Fibroblast of villous mesenchyme (primary cell): ENCODE measurements around the gene ZNF618. TPM values are rescaled to one million over a fixed set of nuclear protein-coding genes. Genes with fewer than 3 reads are reported as not detected.

Source experiments
- DNase-seq: peaks from one replicate; pipeline ENCODE4 v3.0.0-alpha.2; 2010; ENCODE audit warnings: low read depth
- H3K4me3 ChIP-seq: 2 replicates; pipeline ENCODE4 v1.5.1; 2011; ENCODE audit warnings: low read depth, mild to moderate bottlenecking, low read length
- total RNA-seq: library from RNA; depleted of rRNA; stranded (reverse); fragments of >200 nt; gene quantifications from 2 replicates; pipeline ENCODE4 v1.2.3, GENCODE V29; 2012
- TF ChIP-seq, protein P1 (sequence below): IDR thresholded peaks from 2 replicates; pipeline ENCODE4 v1.5.1; 2012; ENCODE audit warnings: low read depth, mild to moderate bottlenecking, low read length; ENCODE audit not compliant: insufficient read depth

ZNF618 gene
- total RNA-seq, 1 donor, result 12.5 TPM

- TF ChIP-seq, protein P1, sequence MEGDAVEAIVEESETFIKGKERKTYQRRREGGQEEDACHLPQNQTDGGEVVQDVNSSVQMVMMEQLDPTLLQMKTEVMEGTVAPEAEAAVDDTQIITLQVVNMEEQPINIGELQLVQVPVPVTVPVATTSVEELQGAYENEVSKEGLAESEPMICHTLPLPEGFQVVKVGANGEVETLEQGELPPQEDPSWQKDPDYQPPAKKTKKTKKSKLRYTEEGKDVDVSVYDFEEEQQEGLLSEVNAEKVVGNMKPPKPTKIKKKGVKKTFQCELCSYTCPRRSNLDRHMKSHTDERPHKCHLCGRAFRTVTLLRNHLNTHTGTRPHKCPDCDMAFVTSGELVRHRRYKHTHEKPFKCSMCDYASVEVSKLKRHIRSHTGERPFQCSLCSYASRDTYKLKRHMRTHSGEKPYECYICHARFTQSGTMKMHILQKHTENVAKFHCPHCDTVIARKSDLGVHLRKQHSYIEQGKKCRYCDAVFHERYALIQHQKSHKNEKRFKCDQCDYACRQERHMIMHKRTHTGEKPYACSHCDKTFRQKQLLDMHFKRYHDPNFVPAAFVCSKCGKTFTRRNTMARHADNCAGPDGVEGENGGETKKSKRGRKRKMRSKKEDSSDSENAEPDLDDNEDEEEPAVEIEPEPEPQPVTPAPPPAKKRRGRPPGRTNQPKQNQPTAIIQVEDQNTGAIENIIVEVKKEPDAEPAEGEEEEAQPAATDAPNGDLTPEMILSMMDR, result no peak
- H3K4me3 ChIP-seq, result no peak overlapping the region
- DNase-seq, result no peak
These were observed 218.9 kb downstream of the ZNF618 start for GRCh38 chr9:114094971-114095370.

- DNase-seq, result no peak
- TF ChIP-seq, protein P1, result peak; percentile 23
- no peak overlapping the region for H3K4me3 ChIP-seq
These were observed 220.0 kb downstream of the ZNF618 start for GRCh38 chr9:114096041-114096511.

- TF ChIP-seq, protein P1, result no peak
- DNase-seq, result no peak
- no peak overlapping the region for H3K4me3 ChIP-seq
These were observed 220.9 kb downstream of the ZNF618 start for GRCh38 chr9:114096866-114097612.

DNA sequence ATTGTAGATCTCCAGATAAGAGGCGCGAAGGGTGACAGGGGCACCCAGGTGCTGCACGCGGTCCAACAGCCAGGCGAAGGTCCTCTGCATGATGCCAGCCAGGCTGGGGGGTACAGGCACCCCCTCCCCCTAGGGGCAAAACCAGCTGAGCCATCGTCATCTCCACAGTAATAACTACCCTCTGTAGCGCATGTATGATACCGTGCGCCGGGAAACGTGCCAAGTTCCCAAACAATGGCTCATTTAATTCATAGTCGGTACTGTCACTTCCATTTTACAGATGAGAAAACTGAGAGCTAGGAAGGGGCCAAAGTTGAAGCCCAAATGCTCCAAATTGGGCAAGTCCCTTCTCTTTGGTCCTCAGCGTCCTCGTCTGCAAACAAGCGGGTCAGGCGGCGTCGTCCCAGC, 221.5 kb downstream of the ZNF618 start:
- no peak for DNase-seq
- H3K4me3 ChIP-seq, result peak overlapping the region; percentile 42

DNA sequence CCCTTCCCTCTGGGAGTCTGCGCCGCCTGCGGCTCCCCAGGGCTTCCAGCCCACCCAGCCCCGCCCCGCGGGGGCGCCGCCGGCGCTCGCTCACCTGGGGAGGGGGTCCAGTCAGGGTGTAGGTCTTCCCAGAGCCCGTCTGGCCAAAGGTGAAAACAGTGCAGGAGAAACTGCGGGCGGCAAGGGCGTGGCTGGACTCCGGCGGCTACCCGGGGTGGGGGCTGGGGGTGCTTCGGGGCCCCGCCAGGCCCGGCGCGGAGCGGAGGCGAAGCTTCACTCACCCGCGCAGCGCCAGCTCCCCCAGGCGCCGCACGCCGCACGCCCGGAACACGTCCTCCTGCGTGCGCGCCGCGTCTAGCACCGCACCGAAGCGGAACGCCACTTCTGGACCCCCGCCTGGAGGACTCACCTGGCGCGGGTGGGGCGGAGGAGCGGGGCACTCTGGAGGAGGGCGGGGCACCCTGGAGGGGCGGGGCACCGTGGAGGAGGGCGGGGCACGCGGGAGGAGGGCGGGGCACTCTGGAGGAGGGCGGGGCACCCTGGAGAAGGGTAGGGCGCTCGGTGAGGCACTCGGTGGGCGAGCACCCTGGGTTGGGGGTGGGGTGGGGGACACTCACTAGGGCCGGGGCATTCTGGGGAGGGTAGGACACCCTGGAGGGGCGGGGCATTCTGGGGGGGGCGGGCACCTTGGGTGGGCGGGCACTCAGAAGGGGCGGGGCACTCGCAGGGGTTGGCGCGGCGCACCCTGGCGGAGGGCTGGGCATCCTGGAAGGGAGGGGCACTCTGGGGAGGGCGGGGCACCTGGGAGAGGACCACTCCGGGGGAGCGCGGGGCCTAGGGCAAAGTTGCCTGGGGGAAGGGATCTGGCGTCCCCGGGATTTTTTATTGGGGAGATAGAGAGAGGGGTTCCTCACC, 222.2 kb downstream of the ZNF618 start:
- DNase-seq, result no peak
- TF ChIP-seq, protein P1, result no peak
- peak overlapping the region; percentile 42 for H3K4me3 ChIP-seq

More for the DNA sequence above, 221.5 kb downstream of the ZNF618 start:
- TF ChIP-seq, protein P1, result no peak

DNA sequence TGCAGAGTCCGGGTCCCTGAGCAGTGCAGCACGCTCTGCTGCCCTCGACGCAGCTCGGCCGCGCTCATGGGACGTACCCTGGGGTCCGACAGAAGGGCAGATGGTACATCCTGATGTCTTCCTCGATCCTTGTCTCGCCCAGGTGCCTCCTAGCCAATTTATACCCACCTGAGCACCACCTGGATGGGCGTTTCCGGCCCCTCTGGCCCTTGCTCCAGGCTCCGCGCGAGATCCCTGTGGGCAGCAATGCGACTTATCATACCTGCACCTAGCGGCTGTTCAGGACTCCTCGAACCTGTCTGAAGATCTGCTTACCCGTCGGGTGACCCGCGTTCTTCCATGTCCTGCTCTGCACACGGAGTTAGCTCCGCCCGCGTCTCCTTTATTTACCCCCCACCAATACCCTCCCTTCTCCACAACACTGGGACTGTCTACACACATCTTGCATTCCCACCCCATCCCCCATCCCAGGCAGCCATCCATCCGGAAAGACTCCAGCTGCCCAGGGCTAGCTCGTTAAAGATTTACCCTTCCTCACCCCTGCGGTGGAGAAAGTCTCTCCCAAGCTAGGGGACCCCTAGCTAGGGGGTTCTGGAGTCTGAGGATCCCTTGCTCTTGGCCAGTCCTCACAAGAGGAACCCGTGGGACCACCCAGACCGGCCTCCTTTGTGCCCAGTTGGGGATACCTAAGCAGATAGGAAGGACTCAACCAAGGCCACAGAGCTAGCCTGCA, 223.0 kb downstream of the ZNF618 start, which contains the start of gene KIF12:
TSS of gene KIF12 (minus strand) at position 357 of the 733 bp plus-strand sequence. CDS start at position 341, 16 bp downstream.
- DNase-seq, result no peak
- TF ChIP-seq, protein P1, result no peak
- H3K4me3 ChIP-seq, result peak within 1 kb of the TSS; percentile 42
